SK-N-SH treated with all-trans-retinoic acid at 6 μM for 48 hours (cell line): ENCODE measurements around the gene COBL.

Source experiments
- ARNTL ChIP-seq: fragments of 450-650 bp; formaldehyde crosslinking; IDR thresholded peaks from 2 replicates; pipeline ENCODE4 v1.5.0; 2020; ENCODE audit warnings: low read depth, mild to moderate bottlenecking, moderate library complexity, borderline replicate concordance
- BACH2 ChIP-seq: fragments of 250-450 bp; sonication (Bioruptor Pico); IDR thresholded peaks from 2 replicates; pipeline ENCODE4 v1.9.0; 2021; ENCODE audit warnings: mild to moderate bottlenecking, borderline replicate concordance
- ISL1 ChIP-seq: fragments of 250-450 bp; sonication (Bioruptor Pico); IDR thresholded peaks from 2 replicates; pipeline ENCODE4 v2.1.2; 2022; ENCODE audit warnings: mild to moderate bottlenecking, moderate library complexity
- PPARA ChIP-seq: fragments of 250-450 bp; sonication (Bioruptor Pico); IDR thresholded peaks from 2 replicates; pipeline ENCODE4 v1.5.0; 2020; ENCODE audit warnings: mild to moderate bottlenecking, borderline replicate concordance
- RARB ChIP-seq: fragments of 250-450 bp; sonication (Bioruptor Pico); IDR thresholded peaks from 2 replicates; pipeline ENCODE4 v1.8.0; 2021; ENCODE audit warnings: mild to moderate bottlenecking, moderate library complexity
- TOX ChIP-seq: fragments of 250-450 bp; sonication (Bioruptor Pico); IDR thresholded peaks from 2 replicates; pipeline ENCODE4 v1.8.0; 2021; ENCODE audit warnings: mild to moderate bottlenecking, moderate library complexity, borderline replicate concordance
- TSHZ2 ChIP-seq: fragments of 250-450 bp; sonication (Bioruptor Pico); IDR thresholded peaks from 2 replicates; pipeline ENCODE4 v1.5.0; 2020; ENCODE audit warnings: mild to moderate bottlenecking, moderate library complexity
- ZFP3 ChIP-seq: fragments of 250-450 bp; sonication (Bioruptor Pico); IDR thresholded peaks from 2 replicates; pipeline ENCODE4 v1.5.0; 2020; ENCODE audit warnings: mild to moderate bottlenecking, moderate library complexity
- ZFP30 ChIP-seq: fragments of 450-650 bp; formaldehyde crosslinking; IDR thresholded peaks from 2 replicates; pipeline ENCODE4 v1.5.0; 2022; ENCODE audit warnings: mild to moderate bottlenecking, moderate library complexity
- ZNF70 ChIP-seq: fragments of 450-650 bp; formaldehyde crosslinking; IDR thresholded peaks from 2 replicates; pipeline ENCODE4 v1.5.0; 2020; ENCODE audit warnings: mild to moderate bottlenecking, moderate library complexity
- ZNF8 ChIP-seq: fragments of 450-650 bp; formaldehyde crosslinking; IDR thresholded peaks from 2 replicates; pipeline ENCODE4 v1.5.0; 2020; ENCODE audit warnings: mild to moderate bottlenecking, moderate library complexity

GRCh38 chr7:51213618-51214017 is 103.0 kb downstream of the COBL start:
- TF ChIP-seq RARB (no peak), ZFP3 (CRISPR knock-in tag) (no peak), ZNF8 (CRISPR knock-in tag) (no peak), ZNF70 (CRISPR knock-in tag) (no peak), ZFP30 (CRISPR knock-in tag) (no peak), TSHZ2 (CRISPR knock-in tag) (no peak), BACH2 (CRISPR knock-in tag) (no peak), TOX (CRISPR knock-in tag) (no peak), ISL1 (CRISPR knock-in tag) (no peak), ARNTL (CRISPR knock-in tag) (no peak), PPARA (CRISPR knock-in tag) (no peak)
